Measurements from ENCODE around the gene CDAN1.

- TF ChIP-seq CTCF (IDR thresholded peaks at IDR 0.05) (no peak), POLR2A (IDR thresholded peaks at IDR 0.05) (no peak)
Observed at GRCh38 chr15:42726114-42726513, 10.8 kb downstream of the CDAN1 start.

All from prostate gland (tissue), 2 donors.